DOHH2 (cell line): ENCODE measurements around the gene BRSK2.

Experiments
- EZH2phosphoT487 ChIP-seq: fragments of 200-600 bp; sonication (generic); IDR thresholded peaks from 2 replicates; pipeline ENCODE4 v1.6.1; 2017; ENCODE audit warnings: borderline replicate concordance, mild to moderate bottlenecking, antibody characterized with exemption, low read length, moderate library complexity, mixed read lengths
- TF ChIP-seq, protein P1 (sequence below): fragments of 200-600 bp; sonication (generic); IDR thresholded peaks from one replicate; pipeline ENCODE4 v1.5.1; 2014; ENCODE audit warnings: antibody characterized with exemption, mild to moderate bottlenecking, low read depth, low read length; ENCODE audit not compliant: poor library complexity, severe bottlenecking

- TF ChIP-seq, protein P1, sequence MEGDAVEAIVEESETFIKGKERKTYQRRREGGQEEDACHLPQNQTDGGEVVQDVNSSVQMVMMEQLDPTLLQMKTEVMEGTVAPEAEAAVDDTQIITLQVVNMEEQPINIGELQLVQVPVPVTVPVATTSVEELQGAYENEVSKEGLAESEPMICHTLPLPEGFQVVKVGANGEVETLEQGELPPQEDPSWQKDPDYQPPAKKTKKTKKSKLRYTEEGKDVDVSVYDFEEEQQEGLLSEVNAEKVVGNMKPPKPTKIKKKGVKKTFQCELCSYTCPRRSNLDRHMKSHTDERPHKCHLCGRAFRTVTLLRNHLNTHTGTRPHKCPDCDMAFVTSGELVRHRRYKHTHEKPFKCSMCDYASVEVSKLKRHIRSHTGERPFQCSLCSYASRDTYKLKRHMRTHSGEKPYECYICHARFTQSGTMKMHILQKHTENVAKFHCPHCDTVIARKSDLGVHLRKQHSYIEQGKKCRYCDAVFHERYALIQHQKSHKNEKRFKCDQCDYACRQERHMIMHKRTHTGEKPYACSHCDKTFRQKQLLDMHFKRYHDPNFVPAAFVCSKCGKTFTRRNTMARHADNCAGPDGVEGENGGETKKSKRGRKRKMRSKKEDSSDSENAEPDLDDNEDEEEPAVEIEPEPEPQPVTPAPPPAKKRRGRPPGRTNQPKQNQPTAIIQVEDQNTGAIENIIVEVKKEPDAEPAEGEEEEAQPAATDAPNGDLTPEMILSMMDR = no peak
- no peak for TF ChIP-seq EZH2phosphoT487
These were observed 46.2 kb upstream of the BRSK2 start for GRCh38 chr11:1343391-1344055.
